Measurements from ENCODE around the gene RAB29.

GRCh38 chr1:205733438-205734175 is 41.7 kb downstream of the RAB29 start:
- no peak for TF ChIP-seq POLR2A (IDR thresholded peaks at IDR 0.05)
- no peak for TF ChIP-seq CTCF (IDR thresholded peaks at IDR 0.05 in 4 of 5, conservative IDR thresholded peaks at IDR 0.05 in 1 of 5)

Measured in gastrocnemius medialis (tissue), 4 donors.